Colonic mucosa (tissue), 4 donors: ENCODE data around the gene OR2AG1. TPM values are rescaled to one million over a fixed set of nuclear protein-coding genes. Genes with fewer than 3 reads are reported as not detected.

ENCODE experiments used
- DNase-seq: peaks from one replicate; pipeline ENCODE4 v3.0.0-alpha.2; 2020
- H3K27ac ChIP-seq: fragments of 200-600 bp; one replicate; pipeline ENCODE4 v1.8.0; 2021
- H3K27me3 ChIP-seq: fragments of 200-600 bp; one replicate; pipeline ENCODE4 v1.8.0; 2021
- H3K36me3 ChIP-seq: fragments of 200-600 bp; one replicate; pipeline ENCODE4 v1.8.0; 2021
- H3K4me1 ChIP-seq: fragments of 200-600 bp; one replicate; pipeline ENCODE4 v1.8.0; 2021; ENCODE audit warnings: mild to moderate bottlenecking
- H3K4me3 ChIP-seq: fragments of 200-600 bp; one replicate; pipeline ENCODE4 v1.8.0; 2021
- H3K9ac ChIP-seq, 2 donors: one replicate each; pipeline ENCODE4 v1.7.0; 2013; ENCODE audit warnings: control low read depth in 2 of 2, low read depth in 2 of 2, low read length in 2 of 2
- H3K9me3 ChIP-seq: fragments of 200-600 bp; one replicate; pipeline ENCODE4 v1.8.0; 2021
- intact Hi-C: fragments of 100-400 bp; cut with DNase I; formaldehyde crosslinking; loops from one replicate; pipeline ENCODE4 v1.14.1; 2022
- total RNA-seq, 2 donors: library from RNA; stranded (reverse); fragmentation: NEBNext Ultra II Directional in 1 of 2; extraction: Animal tissue kit (Norgen Biotek cat#: 25700) in 1 of 2; gene quantifications; one replicate each; pipeline ENCODE4 v1.2.1, GENCODE V29; 2021
- TF ChIP-seq, protein P1 (sequence below): fragments of 200-600 bp; IDR thresholded peaks from one replicate; pipeline ENCODE4 v1.8.0; 2022; ENCODE audit warnings: antibody characterized with exemption, mild to moderate bottlenecking
- donor health status: healthy.
- donor health status: DM: no; HTN: no; CAD: no.
- donor health status: DM: no; HTN: no; CAD: no.

The OR2AG1 gene
- total RNA-seq, 2 donors from 2014 or later, result not detected

DNA sequence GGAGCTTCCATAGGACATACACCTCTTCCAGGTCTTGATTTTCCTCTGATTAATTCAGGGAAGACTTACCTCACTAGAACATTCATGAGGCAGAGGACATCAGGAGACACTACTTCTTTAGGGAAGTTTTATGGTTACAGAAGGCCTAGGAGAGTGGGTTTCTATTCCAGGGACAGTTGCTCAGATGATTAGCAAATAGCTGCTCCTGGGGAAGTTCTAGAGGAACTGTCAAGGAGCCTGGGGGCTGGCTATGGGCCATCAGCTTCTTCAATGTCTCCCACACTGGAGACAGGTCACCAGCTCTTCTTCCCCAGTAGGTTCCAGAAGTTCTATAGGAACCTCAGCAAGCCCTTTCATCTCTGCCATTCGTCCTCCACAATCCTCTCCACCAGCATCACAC, 51.2 kb downstream of the OR2AG1 start:
- Histone ChIP-seq H3K27me3 (no peaks in the 10 kb centered on the region), H3K4me3 (no peak overlapping the region), H3K36me3 (no peaks in the 10 kb centered on the region), H3K9me3 (no peaks in the 10 kb centered on the region), H3K4me1 (no peaks in the 10 kb centered on the region), H3K27ac (no peak overlapping the region), H3K9ac (no peak overlapping the region)
- DNase-seq, result no peak
- TF ChIP-seq, protein P1, sequence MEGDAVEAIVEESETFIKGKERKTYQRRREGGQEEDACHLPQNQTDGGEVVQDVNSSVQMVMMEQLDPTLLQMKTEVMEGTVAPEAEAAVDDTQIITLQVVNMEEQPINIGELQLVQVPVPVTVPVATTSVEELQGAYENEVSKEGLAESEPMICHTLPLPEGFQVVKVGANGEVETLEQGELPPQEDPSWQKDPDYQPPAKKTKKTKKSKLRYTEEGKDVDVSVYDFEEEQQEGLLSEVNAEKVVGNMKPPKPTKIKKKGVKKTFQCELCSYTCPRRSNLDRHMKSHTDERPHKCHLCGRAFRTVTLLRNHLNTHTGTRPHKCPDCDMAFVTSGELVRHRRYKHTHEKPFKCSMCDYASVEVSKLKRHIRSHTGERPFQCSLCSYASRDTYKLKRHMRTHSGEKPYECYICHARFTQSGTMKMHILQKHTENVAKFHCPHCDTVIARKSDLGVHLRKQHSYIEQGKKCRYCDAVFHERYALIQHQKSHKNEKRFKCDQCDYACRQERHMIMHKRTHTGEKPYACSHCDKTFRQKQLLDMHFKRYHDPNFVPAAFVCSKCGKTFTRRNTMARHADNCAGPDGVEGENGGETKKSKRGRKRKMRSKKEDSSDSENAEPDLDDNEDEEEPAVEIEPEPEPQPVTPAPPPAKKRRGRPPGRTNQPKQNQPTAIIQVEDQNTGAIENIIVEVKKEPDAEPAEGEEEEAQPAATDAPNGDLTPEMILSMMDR, result no peak
- intact Hi-C loops, result no loop called here

Other genes starting within 250 kb of the OR2AG1 start
- gene RRP8, start 179.4 kb upstream of the OR2AG1 start, total RNA-seq, result 10 to 100 TPM; 17.5 to 25.7 TPM
- gene ILK, start 179.2 kb upstream of the OR2AG1 start, total RNA-seq, result 100 to 1,000 TPM; 115 to 157 TPM
- 100 to 1,000 TPM; 123 to 142 TPM for gene TAF10, start 170.8 kb upstream of the OR2AG1 start, total RNA-seq
- gene TPP1, start 163.6 kb upstream of the OR2AG1 start, total RNA-seq, result 100 to 1,000 TPM in 1 of 2 donors, 10 to 100 TPM in 1; 83.4 to 123 TPM
- 1 to 10 TPM; 4.7 to 8.3 TPM for gene DCHS1, start 127.2 kb upstream of the OR2AG1 start, total RNA-seq
- 10 to 100 TPM; 34.6 to 75.1 TPM for gene MRPL17, start 99.7 kb upstream of the OR2AG1 start, total RNA-seq
- gene OR2AG2, start 11.0 kb upstream of the OR2AG1 start, total RNA-seq, result under 1 TPM in 1 of 2 donors, not detected in 1; 0.47 TPM
- under 1 TPM in 1 of 2 donors, not detected in 1; 0.59 TPM for gene OR6A2, start 16.7 kb downstream of the OR2AG1 start, total RNA-seq
- gene OR10A5, start 62.7 kb downstream of the OR2AG1 start, total RNA-seq, result not detected
- not detected for gene OR10A2, start 80.0 kb downstream of the OR2AG1 start, total RNA-seq
- gene OR10A4, start 93.6 kb downstream of the OR2AG1 start, total RNA-seq, result not detected
- under 1 TPM in 1 of 2 donors, not detected in 1; 0.40 TPM for gene OR2D2, start 109.5 kb downstream of the OR2AG1 start, total RNA-seq
- gene OR2D3, start 138.0 kb downstream of the OR2AG1 start, total RNA-seq, result not detected
- 1 to 10 TPM; 3.6 to 7.3 TPM for gene ZNF215, start 143.4 kb downstream of the OR2AG1 start, total RNA-seq
- 1 to 10 TPM; 1.9 to 2.6 TPM for gene ZNF214, start 237.3 kb downstream of the OR2AG1 start, total RNA-seq
- gene NLRP14, start 237.5 kb downstream of the OR2AG1 start, total RNA-seq, result under 1 TPM in 1 of 2 donors, not detected in 1; 0.10 TPM